B cell (primary cell): ENCODE results near the gene PDPK1.
A peak's percentile ranks its signal among the peaks of the same experiment; 100 is the strongest.
"Not testable (repeated sequence)": the region's sequence is repeated elsewhere in the genome, so short reads cannot be mapped to it uniquely, and the experiment has no call there.

Experiments used
- CTCF ChIP-seq: fragments of 200-600 bp; IDR thresholded peaks from one replicate; pipeline ENCODE4 v1.8.0; 2022; ENCODE audit warnings: antibody characterized with exemption, mild to moderate bottlenecking
- EZH2 ChIP-seq: IDR thresholded peaks from 2 replicates; pipeline ENCODE4 v1.6.1; 2012; ENCODE audit warnings: borderline replicate concordance, low read depth, mild to moderate bottlenecking, moderate library complexity, low read length; ENCODE audit not compliant: insufficient read depth, poor library complexity, severe bottlenecking

- TF ChIP-seq CTCF, result peak; percentile 17
- not testable (repeated sequence) for TF ChIP-seq EZH2
Observed at GRCh38 chr16:2639071-2639721, 101.4 kb downstream of the PDPK1 start.
